Keratinocyte (primary cell): ENCODE results near the gene BHLHE40.

Experiments
- CTCF ChIP-seq, 3 experiments: IDR thresholded peaks in 1 of 3; conservative IDR thresholded peaks in 1 of 3; optimal IDR thresholded peaks in 1 of 3; 2 replicates in 2 of 3; 3 replicates in 1 of 3; pipeline versions ENCODE3 to v1.5.1; 2011; ENCODE audit warnings: low read length in 3 of 3, mild to moderate bottlenecking in 3 of 3, moderate library complexity in 2 of 3, control low read depth in 1 of 3, inconsistent platforms in 1 of 3; ENCODE audit not compliant: insufficient read depth in 2 of 3; ENCODE audit errors: extremely low read depth in 1 of 3
- EZH2 ChIP-seq: IDR thresholded peaks from one replicate; pipeline ENCODE4 v1.6.1; 2012; ENCODE audit warnings: inconsistent platforms, mild to moderate bottlenecking, low read length, moderate library complexity

DNA sequence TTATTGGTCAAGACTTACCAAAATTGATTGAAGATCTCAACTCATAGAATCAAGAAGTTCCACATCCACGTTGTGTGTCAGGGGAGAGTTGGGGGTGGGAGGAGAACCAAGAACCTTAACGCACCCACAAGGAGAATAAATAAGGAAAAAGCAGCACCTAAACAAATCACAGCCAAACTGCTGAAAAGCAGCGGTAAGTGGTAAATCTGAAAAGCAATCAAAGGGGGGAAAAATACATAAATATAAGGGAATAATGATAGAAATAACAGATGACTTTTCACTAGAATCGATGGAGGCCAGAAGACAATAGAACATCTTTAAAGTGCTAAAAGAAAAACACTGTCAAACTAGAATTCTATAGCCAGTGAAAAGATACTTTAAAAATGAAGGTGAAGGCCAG is 20.1 kb upstream of the BHLHE40 start:
- no peak for TF ChIP-seq CTCF (optimal IDR thresholded peaks at IDR 0.05 in 1 of 3, IDR thresholded peaks at IDR 0.05 in 1 of 3, conservative IDR thresholded peaks at IDR 0.05 in 1 of 3; ENCODE audit: extremely low read depth in 1 of 3, insufficient read depth in 2 of 3, low read length in 3 of 3)
- TF ChIP-seq EZH2: no peak
